HG03378 (cell line): ENCODE data around the gene AGTPBP1.
"Not testable (repeated sequence)": the region's sequence is repeated elsewhere in the genome, so short reads cannot be mapped to it uniquely, and the experiment has no call there.

Source experiments
- ATAC-seq: cut with Tn5 transposase; IDR thresholded peaks from one replicate; pipeline ENCODE4 v1.9.1; 2021; ENCODE audit warnings: mild to moderate bottlenecking, moderate library complexity; ENCODE audit not compliant: unreplicated experiment

Gene AGTPBP1

DNA sequence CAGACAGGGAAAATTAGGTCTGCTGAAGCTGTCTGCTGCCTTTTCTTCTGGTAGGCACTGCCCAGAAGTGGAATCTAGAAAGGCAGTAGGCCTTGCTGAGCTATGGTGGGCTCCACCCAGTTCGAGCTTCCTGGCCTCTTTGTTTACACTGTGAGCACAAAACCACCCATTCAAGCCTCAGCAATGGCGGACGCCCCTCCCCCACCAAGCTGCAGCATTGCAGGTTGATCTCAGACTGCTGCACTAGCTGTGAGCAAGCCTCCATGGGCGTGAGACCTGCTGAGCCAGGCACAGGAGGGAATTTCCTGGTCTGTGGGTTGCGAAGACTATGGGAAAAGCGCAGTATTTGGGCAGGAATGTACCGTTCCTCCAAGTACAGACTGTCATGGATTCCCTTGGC, 18.5 kb downstream of the AGTPBP1 start:
- ATAC-seq, result no peak

DNA sequence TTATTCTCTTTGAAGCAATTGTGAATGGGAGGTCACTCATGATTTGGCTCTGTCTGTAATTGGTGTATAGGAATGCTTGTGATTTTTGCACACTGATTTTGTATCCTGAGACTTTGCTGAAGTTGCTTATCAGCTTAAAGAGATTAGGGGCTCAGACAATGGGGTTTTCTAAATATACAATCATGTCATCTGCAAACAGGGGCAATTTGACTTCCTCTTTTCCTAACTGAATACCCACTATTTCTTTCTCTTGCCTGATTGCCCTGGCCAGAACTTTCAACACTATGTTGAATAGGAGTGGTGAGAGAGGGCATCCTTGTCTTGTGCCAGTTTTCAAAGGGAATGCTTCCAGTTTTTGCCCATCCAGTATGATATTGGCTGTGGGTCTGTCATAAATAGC, 22.3 kb downstream of the AGTPBP1 start:
- ATAC-seq, result not testable (repeated sequence)

DNA sequence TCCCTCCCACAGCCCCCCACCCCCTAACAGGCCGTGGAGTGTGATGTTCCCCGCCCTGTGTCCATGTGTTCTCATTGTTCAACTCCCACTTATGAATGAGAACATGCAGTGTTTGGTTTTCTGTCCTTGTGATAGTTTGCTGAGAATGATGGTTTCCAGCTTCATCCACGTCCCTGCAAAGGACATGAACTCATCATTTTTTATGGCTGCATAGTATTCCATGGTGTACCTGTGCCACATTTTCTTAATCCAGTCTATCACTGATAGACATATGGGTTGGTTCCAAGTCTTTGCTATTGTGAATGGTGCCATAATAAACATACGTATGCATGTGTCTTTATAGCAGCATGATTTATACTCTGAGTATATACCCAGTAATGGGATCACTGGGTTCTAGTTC, 23.9 kb downstream of the AGTPBP1 start:
- not testable (repeated sequence) for ATAC-seq

DNA sequence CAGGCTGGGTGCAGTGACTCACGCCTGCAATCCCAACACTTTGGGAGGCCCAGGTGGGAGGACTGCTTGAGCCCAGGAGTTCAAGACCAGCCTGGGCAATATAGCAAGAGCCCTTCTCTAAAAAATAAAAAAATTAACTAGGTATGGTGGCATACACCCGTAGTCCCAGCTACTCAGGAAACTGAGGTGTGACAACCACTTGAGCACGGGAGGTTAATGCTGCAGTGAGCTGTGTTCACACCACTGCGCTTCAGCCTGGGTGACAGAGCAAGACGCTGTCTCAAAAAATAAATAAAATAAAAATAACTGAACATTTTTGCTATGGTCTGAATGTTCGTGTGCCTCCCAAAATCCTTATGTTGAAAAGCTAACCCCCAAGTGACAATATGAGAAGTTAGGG, 24.5 kb downstream of the AGTPBP1 start:
- ATAC-seq, result no peak

DNA sequence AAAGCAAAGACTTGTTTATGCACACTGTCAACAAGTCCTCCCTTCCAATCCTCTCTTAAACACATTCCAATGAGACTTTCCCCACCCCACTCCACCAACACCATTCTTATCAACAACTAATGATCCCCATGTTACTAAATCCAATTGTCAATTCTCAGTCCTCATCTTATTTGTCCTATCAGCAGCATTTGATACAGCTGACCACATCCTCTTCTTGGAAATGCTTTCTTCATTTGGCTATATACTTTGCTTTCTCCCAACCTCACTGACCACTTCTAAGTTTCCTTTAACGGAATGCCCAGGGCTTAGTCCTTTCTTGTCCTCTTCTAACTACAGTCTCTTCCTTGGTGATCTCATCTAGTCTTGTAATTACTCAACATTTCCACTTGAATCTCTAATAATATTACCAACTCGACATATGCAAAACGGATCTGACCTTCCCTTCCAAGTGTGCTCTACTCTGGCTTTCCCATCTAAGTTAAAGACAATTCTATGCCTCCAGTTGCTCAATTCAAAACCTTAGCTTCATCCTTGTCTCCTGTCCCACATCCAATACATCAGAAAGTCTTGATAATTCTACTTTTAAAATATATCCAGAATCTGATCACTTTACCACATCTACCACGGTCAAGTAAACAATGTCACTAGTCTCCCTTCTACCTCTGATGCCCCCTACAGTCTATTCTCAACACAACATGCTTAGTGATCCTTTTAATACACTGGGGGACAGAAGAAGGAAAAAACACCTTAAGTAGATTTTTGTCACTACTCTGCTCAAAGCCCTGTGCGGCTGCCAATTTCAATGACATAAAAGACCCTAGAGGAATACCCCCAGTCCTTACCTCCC, 25.5 kb downstream of the AGTPBP1 start:
- peak; percentile 78 for ATAC-seq

DNA sequence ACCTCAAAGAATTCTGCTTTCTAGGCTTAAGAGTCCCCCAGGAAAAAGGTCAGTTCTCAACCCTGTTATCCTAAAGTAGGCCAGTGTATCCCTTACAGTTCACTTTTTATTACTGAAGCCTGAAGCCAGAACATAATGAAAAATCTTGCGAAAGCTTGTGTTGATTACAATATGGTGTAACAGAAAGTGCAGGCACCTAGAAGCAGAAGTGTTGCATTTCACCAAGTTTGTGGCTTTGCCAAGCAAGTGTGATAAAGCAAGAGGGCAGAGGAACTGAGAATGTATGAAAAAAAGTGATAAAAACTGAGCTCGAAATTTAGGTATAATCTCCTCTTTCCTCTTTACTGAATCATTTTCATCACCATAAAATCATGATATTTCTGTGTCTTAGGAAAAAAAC, 26.2 kb downstream of the AGTPBP1 start:
- peak; percentile 73 for ATAC-seq

DNA sequence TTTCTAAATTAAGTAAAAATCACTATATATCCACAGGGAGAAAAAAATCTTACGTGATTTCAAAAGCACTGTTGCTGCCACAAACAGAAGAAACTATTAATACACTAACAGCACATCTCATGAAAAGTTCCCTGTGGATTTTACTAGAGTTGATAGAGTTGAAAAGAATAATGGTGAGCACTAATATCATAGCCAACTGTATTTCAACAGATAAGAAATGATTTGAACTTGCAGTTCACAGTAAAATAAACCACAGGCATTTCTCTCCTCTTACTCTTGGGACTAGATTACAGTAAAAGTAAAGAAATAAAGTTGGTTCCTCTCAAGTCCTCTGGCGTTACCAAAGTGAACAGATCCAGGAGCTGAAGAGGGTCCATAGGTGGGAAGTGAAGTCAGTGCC, 27.9 kb downstream of the AGTPBP1 start:
- ATAC-seq, result no peak

DNA sequence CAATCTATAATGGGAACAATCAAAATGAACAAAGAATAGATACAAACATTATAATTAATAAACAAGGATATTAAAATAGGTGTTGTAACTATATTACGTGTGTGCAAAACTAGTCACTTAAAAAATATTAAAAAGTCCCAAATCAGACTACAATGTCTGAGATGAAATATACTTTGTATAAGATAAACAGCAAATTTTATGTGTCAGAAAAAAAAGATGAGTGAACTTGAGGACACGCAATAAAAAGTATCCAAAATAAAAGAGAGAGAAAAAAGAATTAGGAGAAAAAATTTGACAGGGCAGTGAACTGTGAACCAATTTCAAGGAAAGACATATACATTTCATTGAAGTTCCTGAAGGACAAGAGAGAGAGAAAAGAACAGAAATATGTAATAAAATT, 37.0 kb downstream of the AGTPBP1 start:
- no peak for ATAC-seq

DNA sequence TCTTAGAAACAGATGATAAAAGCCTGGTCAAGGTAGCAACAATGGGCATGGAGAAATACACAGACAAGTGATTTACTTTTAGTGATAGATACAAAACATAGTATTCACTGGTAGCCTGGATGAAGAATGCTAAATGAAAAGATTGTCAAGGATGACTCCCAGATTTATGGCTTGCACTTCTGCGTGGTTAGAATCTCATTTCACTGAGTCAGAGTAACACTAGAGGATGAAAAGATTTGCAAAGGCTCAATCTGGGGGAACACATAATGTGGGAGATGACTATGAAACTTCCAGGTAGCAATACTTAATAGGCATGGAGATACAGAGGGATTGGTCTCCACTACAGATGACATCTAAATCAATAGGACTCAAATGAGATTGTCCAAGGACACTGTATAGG, 38.4 kb downstream of the AGTPBP1 start:
- no peak for ATAC-seq

DNA sequence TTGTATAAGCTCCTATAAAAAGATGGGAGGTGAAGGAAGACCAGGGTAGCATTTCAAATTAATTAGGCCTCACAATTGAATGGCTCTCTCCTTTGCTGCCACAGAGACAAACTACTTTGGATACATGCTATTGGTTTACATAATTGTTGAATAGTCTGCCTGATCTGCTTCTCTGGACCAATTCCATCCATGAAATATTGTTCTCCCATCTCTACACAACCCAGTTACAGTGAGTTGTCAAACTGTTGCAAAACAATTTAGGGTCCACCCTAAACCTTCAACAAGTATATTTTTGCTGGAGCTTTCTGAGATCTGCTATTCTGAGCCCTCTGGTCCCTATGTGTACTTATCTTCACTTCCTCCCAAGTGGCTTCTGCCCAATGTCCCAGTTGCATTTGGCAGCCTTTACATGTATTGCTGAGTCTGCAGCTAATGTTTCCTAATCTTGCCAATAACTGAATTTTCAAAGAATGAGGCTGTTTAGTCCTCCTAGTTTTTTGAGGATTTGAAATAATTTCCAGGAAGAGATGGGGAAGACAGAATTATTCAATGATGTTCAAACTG, 38.9 kb downstream of the AGTPBP1 start:
- ATAC-seq, result no peak

DNA sequence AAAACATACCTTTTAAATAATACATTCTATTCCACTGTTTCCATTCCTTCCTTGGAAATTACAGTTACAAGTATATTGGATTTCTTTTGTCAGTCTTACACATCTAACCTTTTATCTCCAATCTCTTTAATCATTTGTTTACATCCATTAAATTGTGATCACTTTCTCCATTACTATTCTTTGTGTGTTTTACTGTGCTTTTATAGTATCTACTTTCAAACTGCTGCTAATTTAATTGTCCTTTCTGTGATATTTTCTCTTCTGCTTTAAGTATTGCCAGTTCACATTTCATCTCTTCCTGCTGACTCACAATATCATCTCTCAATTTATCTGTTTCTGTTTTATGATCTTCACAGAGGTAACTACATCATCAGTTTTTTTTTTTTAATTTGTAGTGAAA, 39.6 kb downstream of the AGTPBP1 start:
- ATAC-seq, result no peak

DNA sequence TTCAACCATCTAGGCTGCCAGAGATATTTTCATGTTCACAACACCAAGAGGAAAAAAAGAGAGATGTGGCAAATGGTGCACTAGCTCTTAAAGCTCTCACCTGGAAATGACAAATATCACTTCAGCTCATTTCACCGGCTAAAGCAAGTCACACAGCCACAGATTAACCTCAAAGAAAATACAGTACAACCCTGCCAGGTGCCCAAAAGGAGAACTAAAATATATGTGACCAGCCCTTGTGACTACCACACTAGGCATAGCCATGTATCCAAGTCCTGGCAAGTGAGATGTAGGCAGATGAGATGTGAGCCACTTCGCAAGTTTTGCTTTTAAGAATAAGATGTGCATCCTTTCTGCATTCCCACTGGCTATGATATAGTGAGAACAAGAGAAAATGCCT, 41.4 kb downstream of the AGTPBP1 start:
- ATAC-seq, result no peak

DNA sequence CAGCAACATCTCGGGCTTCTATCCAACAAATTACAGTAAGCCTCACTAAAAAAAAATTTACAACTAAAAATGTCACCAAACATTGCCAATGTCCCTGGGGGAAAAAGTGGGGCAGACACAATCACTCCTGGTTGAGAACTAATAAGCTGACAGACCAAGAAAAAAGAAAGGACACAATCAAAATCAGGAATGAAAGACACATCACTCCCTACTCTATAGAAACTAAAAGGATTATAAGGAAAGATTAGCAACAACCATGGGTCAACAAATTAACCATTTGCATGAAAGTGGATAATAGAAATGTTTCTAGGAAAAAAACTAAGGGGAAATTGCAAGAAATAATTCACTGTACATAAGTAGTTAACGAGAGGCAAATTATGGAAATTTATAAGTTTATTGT, 53.4 kb downstream of the AGTPBP1 start:
- no peak for ATAC-seq

DNA sequence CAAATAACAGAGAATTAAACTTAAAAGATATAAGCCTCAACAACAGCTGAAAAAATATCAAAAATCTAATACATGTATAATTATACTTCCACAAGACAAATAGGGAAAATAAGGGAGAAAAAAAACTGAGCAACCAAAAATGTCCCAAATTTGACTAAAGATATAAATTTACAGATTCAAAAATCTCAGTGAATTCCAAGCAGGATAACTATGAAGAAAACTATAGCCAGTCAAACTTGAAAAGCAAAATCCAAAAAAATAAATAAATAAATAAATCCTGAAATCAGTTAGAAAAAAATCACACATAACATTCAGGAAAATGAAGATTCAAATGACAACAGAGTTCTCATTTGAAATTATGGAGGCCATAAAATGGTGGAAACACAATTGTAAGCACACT, 56.7 kb downstream of the AGTPBP1 start:
- ATAC-seq, result no peak

DNA sequence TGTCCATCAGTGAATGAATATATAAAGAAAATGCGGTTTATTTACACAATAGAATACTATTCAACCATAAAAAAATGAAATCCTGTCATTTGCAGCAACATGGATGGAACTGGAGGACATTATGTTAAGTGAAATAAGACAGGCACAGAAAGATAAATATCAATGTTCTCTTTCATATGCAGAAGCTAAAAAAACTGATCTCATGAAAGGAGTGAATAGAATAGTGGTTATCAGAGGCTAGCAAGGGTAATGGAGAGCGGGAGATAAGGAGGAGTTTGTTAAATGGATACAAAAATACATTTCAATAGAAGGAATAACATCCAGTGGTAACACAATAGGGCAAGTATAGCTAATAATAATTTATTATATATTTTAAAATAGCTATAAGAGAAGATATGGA, 65.0 kb downstream of the AGTPBP1 start:
- ATAC-seq, result no peak

DNA sequence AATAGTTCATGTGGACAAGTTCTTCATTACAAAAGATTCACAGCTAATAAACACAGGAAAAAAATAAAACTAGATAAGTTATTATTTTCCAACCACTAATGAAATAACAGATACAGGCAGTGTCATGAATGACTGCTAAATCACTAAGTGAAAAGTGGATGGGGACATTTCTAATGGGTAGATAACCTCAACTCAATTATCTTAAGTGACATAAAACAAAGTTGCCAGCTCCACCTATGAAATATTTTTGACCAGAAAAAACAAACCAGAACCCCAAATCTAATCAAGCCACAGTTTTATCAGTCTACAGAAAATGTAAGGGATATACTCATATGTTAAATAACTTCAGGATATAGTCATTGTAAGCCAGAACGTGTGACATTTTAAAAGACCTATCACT, 74.4 kb downstream of the AGTPBP1 start:
- ATAC-seq, result no peak

DNA sequence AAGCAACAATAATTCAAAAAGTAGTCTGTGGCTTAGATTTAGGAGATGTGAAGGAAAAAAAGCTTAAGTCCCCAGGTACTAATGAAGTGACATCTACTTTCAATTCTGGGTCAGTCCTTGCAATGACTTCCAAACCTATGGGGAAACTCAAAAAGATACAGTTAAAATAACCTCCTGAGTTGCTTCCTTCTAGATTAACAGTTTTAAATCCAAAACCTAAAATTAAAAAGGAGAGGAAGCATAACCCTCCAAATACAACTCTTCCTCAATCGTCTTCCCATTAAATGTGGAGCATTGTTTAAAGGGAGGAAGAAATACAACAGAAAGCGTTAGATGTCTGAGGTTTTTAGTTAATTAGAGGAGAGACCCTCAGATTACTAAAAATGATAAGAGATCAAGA, 75.7 kb downstream of the AGTPBP1 start:
- no peak for ATAC-seq

DNA sequence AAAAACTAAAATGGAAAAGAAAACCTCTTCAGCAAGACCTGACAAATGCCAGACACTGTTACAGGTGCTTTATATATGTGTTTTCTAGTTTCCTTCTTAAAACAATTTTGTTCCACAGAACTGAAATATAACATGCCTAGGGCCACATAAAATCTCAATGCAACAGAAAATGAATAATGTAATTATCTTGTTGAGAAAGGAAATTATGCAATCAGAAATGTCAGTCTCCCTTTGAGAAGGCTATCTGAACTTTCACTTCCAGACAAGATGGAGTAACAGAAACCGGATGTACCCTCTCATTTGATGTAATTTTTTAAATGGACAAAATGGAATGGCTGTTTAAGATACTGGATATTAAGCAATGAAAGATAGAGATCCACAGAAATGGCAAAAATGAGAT, 79.2 kb downstream of the AGTPBP1 start:
- ATAC-seq, result no peak

DNA sequence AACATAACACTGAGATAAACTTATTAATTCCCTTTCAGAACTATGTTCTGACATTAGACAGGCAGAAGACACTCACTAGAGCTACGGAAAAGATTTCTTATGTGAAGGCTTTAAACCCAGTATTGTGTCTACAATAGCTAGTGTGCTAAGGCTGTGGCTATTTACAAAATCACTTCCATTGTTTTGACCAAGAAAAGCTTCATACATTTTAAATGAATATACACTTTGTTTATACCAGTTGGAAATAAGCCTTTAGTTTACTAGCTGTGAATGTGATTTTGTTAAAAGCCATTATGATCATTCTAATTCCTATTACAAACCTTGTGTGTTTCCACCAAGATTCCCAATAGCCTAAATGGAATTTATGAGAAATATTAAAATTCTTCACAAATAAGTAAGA, 83.0 kb downstream of the AGTPBP1 start:
- no peak for ATAC-seq

DNA sequence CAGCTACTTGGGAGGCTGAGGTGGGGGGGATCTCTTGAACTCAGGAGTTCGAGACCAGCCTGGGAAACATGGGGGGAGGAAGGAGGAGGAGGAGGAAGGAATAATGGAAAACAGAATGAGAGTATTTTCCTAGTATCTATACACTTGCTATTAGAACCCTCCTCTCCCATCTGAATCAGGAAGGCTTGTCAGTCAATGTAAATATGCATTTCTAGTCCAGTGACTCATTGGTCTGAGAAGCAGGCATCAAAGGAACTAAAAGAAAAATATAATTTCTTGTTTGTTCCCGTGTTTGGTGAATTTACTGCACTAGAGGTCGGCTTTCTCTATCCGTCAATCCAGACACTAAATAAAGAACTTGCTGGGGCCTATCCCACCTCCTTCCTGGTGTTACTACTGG, 88.6 kb downstream of the AGTPBP1 start:
- ATAC-seq, result no peak

DNA sequence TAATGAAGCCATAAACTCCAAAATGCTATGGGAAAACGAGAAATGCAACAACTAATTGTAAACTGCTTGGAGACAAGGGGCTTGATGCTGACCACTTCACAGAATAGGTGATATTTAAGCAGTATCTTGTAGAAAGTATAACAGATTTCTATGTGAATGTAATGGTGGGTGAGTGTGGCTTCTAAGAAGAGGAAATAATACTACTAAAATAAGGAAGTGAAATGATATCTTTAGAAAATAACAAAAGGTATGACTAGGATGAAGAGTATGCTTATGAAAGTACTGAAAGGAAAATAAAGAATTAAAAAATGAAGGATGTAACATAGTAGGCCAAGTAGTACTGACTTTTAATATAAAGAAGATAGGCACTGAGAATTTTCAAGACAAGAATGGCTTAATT, 94.2 kb downstream of the AGTPBP1 start:
- ATAC-seq, result peak; percentile 95

DNA sequence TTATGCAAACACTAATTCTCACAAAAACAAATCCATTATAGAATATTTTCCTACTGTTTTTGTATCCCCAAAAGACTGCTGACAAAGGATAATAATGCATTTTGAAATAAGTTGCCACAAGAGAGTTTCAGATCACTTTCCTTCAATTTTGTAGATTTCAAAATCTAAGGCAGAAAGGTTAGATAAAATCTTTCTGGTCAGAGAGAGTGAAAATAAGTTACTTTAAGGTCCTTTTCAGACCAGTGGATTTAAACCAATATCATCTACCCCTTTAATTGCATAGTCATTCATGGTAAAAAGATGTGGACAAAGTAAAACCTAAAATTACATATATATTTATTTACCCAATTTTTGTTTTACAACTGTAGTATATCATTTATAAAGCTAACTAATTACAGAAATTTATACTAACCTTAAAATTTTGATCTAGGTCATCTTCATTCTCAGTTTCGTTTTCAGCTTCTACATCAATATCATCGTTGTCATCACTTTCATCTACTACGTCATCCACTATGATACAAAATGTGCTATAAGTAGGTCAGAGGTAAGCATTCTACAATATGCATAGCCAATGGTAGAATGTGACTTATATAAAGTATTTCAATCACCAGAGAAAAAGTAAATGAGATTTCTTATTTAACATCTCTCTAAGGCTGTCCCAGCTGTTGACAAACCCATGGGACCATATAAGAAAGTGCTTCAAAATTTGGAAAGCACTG, 95.7 kb downstream of the AGTPBP1 start:
- no peak for ATAC-seq
